Osteoblast (primary cell): ENCODE measurements around the gene SPECC1. TPM values are rescaled to one million over a fixed set of nuclear protein-coding genes. Genes with fewer than 3 reads are reported as not detected.
"Not testable (repeated sequence)": the region's sequence is repeated elsewhere in the genome, so short reads cannot be mapped to it uniquely, and the experiment has no call there.

Source experiments
- DNase-seq: peaks from one replicate; pipeline ENCODE4 v3.0.0; 2011; ENCODE audit warnings: low spot score, mixed read lengths; ENCODE audit not compliant: insufficient read length; ENCODE audit errors: missing footprints
- H2AFZ ChIP-seq: 2 replicates; pipeline ENCODE4 v1.6.0; 2011; ENCODE audit warnings: mild to moderate bottlenecking, low read length
- H3K27ac ChIP-seq: 2 replicates; pipeline ENCODE4 v1.5.1; 2011; ENCODE audit warnings: mild to moderate bottlenecking, low read depth, low read length, moderate library complexity
- H3K27me3 ChIP-seq: 2 replicates; pipeline ENCODE4 v1.6.0; 2012; ENCODE audit warnings: mild to moderate bottlenecking, control low read depth, inconsistent platforms, low read length, moderate library complexity; ENCODE audit not compliant: insufficient read depth
- H3K36me3 ChIP-seq: 2 replicates; pipeline ENCODE4 v1.5.1; 2011; ENCODE audit warnings: mild to moderate bottlenecking, low read length, control low read depth, moderate library complexity; ENCODE audit not compliant: insufficient read depth
- H3K4me1 ChIP-seq: 2 replicates; pipeline ENCODE4 v1.5.1; 2011; ENCODE audit warnings: mild to moderate bottlenecking, low read length, control low read depth, moderate library complexity; ENCODE audit not compliant: insufficient read depth
- H3K4me2 ChIP-seq: 2 replicates; pipeline ENCODE4 v1.6.0; 2011; ENCODE audit warnings: mild to moderate bottlenecking, low read length; ENCODE audit not compliant: insufficient read depth
- H3K4me3 ChIP-seq: fragments of 200-600 bp; sonication (generic); 3 replicates; pipeline ENCODE4 v1.5.1; 2012; ENCODE audit warnings: mild to moderate bottlenecking, low read length, inconsistent platforms; ENCODE audit not compliant: insufficient read depth
- H3K79me2 ChIP-seq: 2 replicates; pipeline ENCODE4 v1.6.0; 2012; ENCODE audit warnings: mild to moderate bottlenecking, low read length, control low read depth, inconsistent platforms; ENCODE audit not compliant: insufficient read depth
- H3K9me3 ChIP-seq: 2 replicates; pipeline ENCODE4 v1.5.1; 2011; ENCODE audit warnings: low read depth, low read length, control low read depth
- H4K20me1 ChIP-seq: 2 replicates; pipeline ENCODE4 v1.6.0; 2012; ENCODE audit warnings: mild to moderate bottlenecking, low read length, control low read depth; ENCODE audit not compliant: insufficient read depth
- CTCF ChIP-seq: IDR thresholded peaks from 2 replicates; pipeline ENCODE4 v1.5.1; 2011; ENCODE audit warnings: mild to moderate bottlenecking, low read depth, low read length, moderate library complexity; ENCODE audit errors: extremely low read depth
- total RNA-seq: library from RNA; depleted of rRNA; stranded (reverse); fragments of >200 nt; gene quantifications from 2 replicates; pipeline ENCODE4 v1.2.3, GENCODE V29; 2012

SPECC1 gene
- total RNA-seq, 1 donor, result 155 TPM

GRCh38 chr17:20159406-20160069 is 150.4 kb downstream of the SPECC1 start:
- Histone ChIP-seq H3K27me3 (no peaks in the 10 kb centered on the region), H3K9me3 (no peaks in the 10 kb centered on the region), H3K36me3 (no peaks in the 10 kb centered on the region), H3K79me2 (peaks cover 68% of the 10 kb centered on the region), H4K20me1 (peaks cover 14% of the 10 kb centered on the region), H3K27ac (no peak overlapping the region), H3K4me3 (no peak overlapping the region), H2AFZ (no peak overlapping the region), H3K4me1 (peaks cover 5% of the 10 kb centered on the region), H3K4me2 (no peak overlapping the region)
- TF ChIP-seq CTCF, result no peak
- DNase-seq, result no peak

- not testable (repeated sequence) for H3K4me1 ChIP-seq, H3K36me3 ChIP-seq, H3K27ac ChIP-seq, H3K27me3 ChIP-seq, H3K4me3 ChIP-seq, H3K9me3 ChIP-seq, DNase-seq, H2AFZ ChIP-seq, H4K20me1 ChIP-seq, H3K4me2 ChIP-seq
- H3K79me2 ChIP-seq, result peaks cover 66% of the 10 kb centered on the region
These were observed 156.4 kb downstream of the SPECC1 start for GRCh38 chr17:20165516-20165915.

GRCh38 chr17:20170085-20170484 is 160.9 kb downstream of the SPECC1 start:
- H4K20me1 ChIP-seq, result no peaks in the 10 kb centered on the region
- H3K79me2 ChIP-seq, result peaks cover 73% of the 10 kb centered on the region
- H3K36me3 ChIP-seq, result no peaks in the 10 kb centered on the region
- H3K4me2 ChIP-seq, result no peak overlapping the region
- no peak for DNase-seq
- H3K27ac ChIP-seq, result no peak overlapping the region
- H3K4me1 ChIP-seq, result peaks cover 47% of the 10 kb centered on the region
- TF ChIP-seq CTCF, result no peak
- H3K4me3 ChIP-seq, result no peak overlapping the region
- H3K27me3 ChIP-seq, result no peaks in the 10 kb centered on the region
- no peaks in the 10 kb centered on the region for H3K9me3 ChIP-seq
- H2AFZ ChIP-seq, result no peak overlapping the region

GRCh38 chr17:20171741-20172365 is 162.7 kb downstream of the SPECC1 start:
- H3K9me3 ChIP-seq, result no peaks in the 10 kb centered on the region
- peaks cover 80% of the 10 kb centered on the region for H3K79me2 ChIP-seq
- no peak for DNase-seq
- no peak overlapping the region for H3K4me2 ChIP-seq
- H4K20me1 ChIP-seq, result no peaks in the 10 kb centered on the region
- H3K4me1 ChIP-seq, result peaks cover 47% of the 10 kb centered on the region
- H3K27ac ChIP-seq, result no peak overlapping the region
- H3K36me3 ChIP-seq, result no peaks in the 10 kb centered on the region
- no peak overlapping the region for H2AFZ ChIP-seq
- H3K27me3 ChIP-seq, result no peaks in the 10 kb centered on the region
- no peak overlapping the region for H3K4me3 ChIP-seq
- no peak for TF ChIP-seq CTCF
